ENCODE data around the gene ZBTB45.
"Not testable (repeated sequence)": the region's sequence is repeated elsewhere in the genome, so short reads cannot be mapped to it uniquely, and the experiment has no call there.

DNA sequence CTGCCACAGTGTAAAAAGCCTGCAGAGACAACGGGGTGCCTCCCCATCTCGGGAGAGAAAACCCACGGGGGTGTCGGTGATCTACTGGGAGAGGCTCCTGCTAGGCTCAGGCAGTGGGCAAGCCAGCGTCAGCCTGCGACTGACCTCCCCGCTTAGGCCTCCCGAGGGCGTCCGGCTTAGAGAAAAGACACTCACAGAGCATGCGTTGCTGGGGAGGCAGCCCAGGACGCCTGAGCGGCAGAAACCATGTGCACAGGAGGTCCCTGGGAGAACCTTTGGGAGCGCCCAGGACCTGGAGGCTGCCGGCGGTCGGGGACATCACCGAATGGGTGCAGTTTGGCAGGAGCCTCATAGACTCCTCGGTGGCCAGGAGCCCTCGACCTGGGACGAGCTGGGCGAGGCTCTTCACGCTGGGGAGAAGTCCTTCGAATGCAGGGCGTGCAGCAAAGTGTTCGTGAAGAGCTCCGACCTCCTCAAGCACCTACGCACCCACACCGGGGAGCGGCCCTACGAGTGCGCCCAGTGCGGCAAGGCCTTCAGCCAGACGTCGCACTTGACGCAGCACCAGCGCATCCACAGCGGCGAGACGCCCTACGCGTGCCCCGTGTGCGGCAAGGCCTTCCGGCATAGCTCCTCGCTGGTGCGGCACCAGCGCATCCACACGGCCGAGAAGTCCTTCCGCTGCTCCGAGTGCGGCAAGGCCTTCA is 48.6 kb downstream of the ZBTB45 start:
- not testable (repeated sequence) for TF ChIP-seq RERE (CRISPR knock-in tag; IDR thresholded peaks at IDR 0.05; ENCODE audit: borderline replicate concordance); SPI1 (IDR thresholded peaks at IDR 0.05; ENCODE audit: borderline replicate concordance, low read depth, low read length); POLR2AphosphoS2 (IDR thresholded peaks at IDR 0.05; ENCODE audit: low read length); HNRNPLL (IDR thresholded peaks at IDR 0.05; ENCODE audit: low read depth, low read length, poor library complexity, severe bottlenecking)
- peak; percentile 29 for TF ChIP-seq POLR2A (conservative IDR thresholded peaks at IDR 0.05)
- TF ChIP-seq, protein P1, sequence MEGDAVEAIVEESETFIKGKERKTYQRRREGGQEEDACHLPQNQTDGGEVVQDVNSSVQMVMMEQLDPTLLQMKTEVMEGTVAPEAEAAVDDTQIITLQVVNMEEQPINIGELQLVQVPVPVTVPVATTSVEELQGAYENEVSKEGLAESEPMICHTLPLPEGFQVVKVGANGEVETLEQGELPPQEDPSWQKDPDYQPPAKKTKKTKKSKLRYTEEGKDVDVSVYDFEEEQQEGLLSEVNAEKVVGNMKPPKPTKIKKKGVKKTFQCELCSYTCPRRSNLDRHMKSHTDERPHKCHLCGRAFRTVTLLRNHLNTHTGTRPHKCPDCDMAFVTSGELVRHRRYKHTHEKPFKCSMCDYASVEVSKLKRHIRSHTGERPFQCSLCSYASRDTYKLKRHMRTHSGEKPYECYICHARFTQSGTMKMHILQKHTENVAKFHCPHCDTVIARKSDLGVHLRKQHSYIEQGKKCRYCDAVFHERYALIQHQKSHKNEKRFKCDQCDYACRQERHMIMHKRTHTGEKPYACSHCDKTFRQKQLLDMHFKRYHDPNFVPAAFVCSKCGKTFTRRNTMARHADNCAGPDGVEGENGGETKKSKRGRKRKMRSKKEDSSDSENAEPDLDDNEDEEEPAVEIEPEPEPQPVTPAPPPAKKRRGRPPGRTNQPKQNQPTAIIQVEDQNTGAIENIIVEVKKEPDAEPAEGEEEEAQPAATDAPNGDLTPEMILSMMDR (IDR thresholded peaks at IDR 0.05 in 2 of 3, conservative IDR thresholded peaks at IDR 0.05 in 1 of 3; ENCODE audit: insufficient read depth in 2 of 3, low read depth in 1 of 3, low read length in 3 of 3), result not testable (repeated sequence)

All from K562 (cell line).